HG02885 (cell line): ENCODE data around the gene HS6ST1.

ENCODE experiments used
- ATAC-seq: cut with Tn5 transposase; IDR thresholded peaks from one replicate; pipeline ENCODE4 v1.9.1; 2021; ENCODE audit warnings: mild to moderate bottlenecking; ENCODE audit not compliant: unreplicated experiment, poor library complexity

HS6ST1 gene

GRCh38 chr2:128301021-128301420 lies 17.6 kb downstream of the HS6ST1 start:
- no peak for ATAC-seq

- ATAC-seq = no peak
These were observed 18.3 kb downstream of the HS6ST1 start for GRCh38 chr2:128300151-128301020.

- no peak for ATAC-seq
These were observed 19.0 kb downstream of the HS6ST1 start for GRCh38 chr2:128299628-128300027.

- ATAC-seq = no peak
These were observed 19.7 kb downstream of the HS6ST1 start for GRCh38 chr2:128298846-128299507.

GRCh38 chr2:128298286-128298685 lies 20.4 kb downstream of the HS6ST1 start:
- ATAC-seq = no peak

- no peak for ATAC-seq
These were observed 24.7 kb downstream of the HS6ST1 start for GRCh38 chr2:128293870-128294455.

- ATAC-seq = no peak
These were observed 25.3 kb downstream of the HS6ST1 start for GRCh38 chr2:128293426-128293755.

GRCh38 chr2:128292599-128293425 lies 25.9 kb downstream of the HS6ST1 start:
- ATAC-seq = no peak

- no peak for ATAC-seq
These were observed 26.6 kb downstream of the HS6ST1 start for GRCh38 chr2:128291844-128292598.

GRCh38 chr2:128291161-128291843 lies 27.4 kb downstream of the HS6ST1 start:
- no peak for ATAC-seq

GRCh38 chr2:128290356-128290755 lies 28.3 kb downstream of the HS6ST1 start:
- ATAC-seq = no peak

GRCh38 chr2:128289439-128289838 lies 29.2 kb downstream of the HS6ST1 start:
- ATAC-seq = no peak

GRCh38 chr2:128288781-128289180 lies 29.9 kb downstream of the HS6ST1 start:
- ATAC-seq = no peak

- ATAC-seq = no peak
These were observed 30.6 kb downstream of the HS6ST1 start for GRCh38 chr2:128287780-128288735.

- ATAC-seq = no peak
These were observed 31.5 kb downstream of the HS6ST1 start for GRCh38 chr2:128286905-128287779.

- no peak for ATAC-seq
These were observed 32.5 kb downstream of the HS6ST1 start for GRCh38 chr2:128286011-128286721.
